ENCODE measurements around the gene MYLK2. TPM values are rescaled to one million over a fixed set of nuclear protein-coding genes. Genes with fewer than 3 reads are reported as not detected.
A peak's percentile ranks its signal among the peaks of the same experiment; 100 is the strongest.

Gene MYLK2
- total and polyA plus RNA-seq, 2 donors (not counting 1 experiment from before 2014, with no cell fraction given), result under 0.01 TPM; not detected in 1

DNA sequence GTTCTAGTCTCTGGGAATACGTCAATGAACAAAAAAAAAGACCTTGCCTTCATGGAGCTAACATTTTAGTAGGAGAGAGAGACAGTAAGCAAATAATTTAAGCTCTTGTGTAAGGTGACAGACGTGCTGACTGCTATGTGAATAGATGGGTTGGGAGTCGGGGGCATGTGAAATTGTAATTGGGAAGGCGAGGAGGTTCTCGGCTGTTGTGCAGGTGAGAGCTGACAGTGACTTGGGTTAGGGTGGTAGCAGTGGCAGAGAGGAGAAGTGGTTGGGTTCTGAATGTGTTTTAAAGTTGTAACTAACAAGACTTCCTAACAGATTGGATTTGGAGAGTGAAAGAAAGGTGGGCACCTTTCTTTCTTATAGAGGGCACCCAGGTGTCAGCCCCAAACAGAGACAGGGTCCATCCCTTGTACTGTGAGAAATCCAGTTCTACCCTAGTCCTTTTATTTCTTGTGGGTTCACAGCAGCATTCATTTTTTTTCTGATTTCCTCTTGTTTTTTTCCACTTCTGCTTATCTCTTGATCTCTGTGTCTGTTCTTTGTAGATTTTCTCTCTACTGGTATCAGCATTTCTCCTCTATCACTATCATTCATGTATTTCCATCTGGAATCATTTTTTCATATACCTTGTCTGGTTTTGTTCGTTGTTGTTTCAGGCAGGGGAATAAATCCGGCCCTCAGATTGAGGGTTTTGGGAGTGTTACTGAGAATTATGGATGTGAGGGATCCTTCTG, 15.4 kb upstream of the MYLK2 start:
- Histone ChIP-seq H3K4me3 (replicated peaks in 1 of 4; ENCODE audit: control extremely low read depth in 1 of 4, insufficient read depth in 1 of 4, low read depth in 3 of 4, low read length in 4 of 4) (no peak overlapping the region), H3K79me2 (ENCODE audit: control insufficient read depth, insufficient read depth, low read length) (no peaks in the 10 kb centered on the region), H3K27ac (ENCODE audit: insufficient read depth, low read length) (no peak overlapping the region), H2AFZ (ENCODE audit: low read length) (no peak overlapping the region), H3K4me1 (ENCODE audit: control insufficient read depth, extremely low read depth, insufficient read depth, low read length) (no peaks in the 10 kb centered on the region), H3K36me3 (ENCODE audit: control insufficient read depth, insufficient read depth, low read length) (peaks cover 6% of the 10 kb centered on the region), H4K20me1 (ENCODE audit: control insufficient read depth, extremely low read depth, insufficient read depth, low read length) (no peaks in the 10 kb centered on the region), H3K27me3 (ENCODE audit: control insufficient read depth, insufficient read depth, low read length) (no peaks in the 10 kb centered on the region), H3K9ac (ENCODE audit: insufficient read depth, low read length) (no peak overlapping the region), H3K9me3 (ENCODE audit: control insufficient read depth, insufficient read depth, low read depth, low read length) (no peaks in the 10 kb centered on the region), H3K4me2 (ENCODE audit: extremely low read depth, insufficient read depth, low read length) (no peak overlapping the region)
- TF ChIP-seq EZH2 (IDR thresholded peaks at IDR 0.05; ENCODE audit: low read length, missing control alignments), result no peak
- TF ChIP-seq, protein P1, sequence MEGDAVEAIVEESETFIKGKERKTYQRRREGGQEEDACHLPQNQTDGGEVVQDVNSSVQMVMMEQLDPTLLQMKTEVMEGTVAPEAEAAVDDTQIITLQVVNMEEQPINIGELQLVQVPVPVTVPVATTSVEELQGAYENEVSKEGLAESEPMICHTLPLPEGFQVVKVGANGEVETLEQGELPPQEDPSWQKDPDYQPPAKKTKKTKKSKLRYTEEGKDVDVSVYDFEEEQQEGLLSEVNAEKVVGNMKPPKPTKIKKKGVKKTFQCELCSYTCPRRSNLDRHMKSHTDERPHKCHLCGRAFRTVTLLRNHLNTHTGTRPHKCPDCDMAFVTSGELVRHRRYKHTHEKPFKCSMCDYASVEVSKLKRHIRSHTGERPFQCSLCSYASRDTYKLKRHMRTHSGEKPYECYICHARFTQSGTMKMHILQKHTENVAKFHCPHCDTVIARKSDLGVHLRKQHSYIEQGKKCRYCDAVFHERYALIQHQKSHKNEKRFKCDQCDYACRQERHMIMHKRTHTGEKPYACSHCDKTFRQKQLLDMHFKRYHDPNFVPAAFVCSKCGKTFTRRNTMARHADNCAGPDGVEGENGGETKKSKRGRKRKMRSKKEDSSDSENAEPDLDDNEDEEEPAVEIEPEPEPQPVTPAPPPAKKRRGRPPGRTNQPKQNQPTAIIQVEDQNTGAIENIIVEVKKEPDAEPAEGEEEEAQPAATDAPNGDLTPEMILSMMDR (conservative IDR thresholded peaks at IDR 0.05 in 1 of 2, IDR thresholded peaks at IDR 0.05 in 1 of 2; ENCODE audit: low read depth in 1 of 2, low read length in 2 of 2), result no peak
- DNase-seq (ENCODE audit: low read depth in 2 of 2), result no peak

DNA sequence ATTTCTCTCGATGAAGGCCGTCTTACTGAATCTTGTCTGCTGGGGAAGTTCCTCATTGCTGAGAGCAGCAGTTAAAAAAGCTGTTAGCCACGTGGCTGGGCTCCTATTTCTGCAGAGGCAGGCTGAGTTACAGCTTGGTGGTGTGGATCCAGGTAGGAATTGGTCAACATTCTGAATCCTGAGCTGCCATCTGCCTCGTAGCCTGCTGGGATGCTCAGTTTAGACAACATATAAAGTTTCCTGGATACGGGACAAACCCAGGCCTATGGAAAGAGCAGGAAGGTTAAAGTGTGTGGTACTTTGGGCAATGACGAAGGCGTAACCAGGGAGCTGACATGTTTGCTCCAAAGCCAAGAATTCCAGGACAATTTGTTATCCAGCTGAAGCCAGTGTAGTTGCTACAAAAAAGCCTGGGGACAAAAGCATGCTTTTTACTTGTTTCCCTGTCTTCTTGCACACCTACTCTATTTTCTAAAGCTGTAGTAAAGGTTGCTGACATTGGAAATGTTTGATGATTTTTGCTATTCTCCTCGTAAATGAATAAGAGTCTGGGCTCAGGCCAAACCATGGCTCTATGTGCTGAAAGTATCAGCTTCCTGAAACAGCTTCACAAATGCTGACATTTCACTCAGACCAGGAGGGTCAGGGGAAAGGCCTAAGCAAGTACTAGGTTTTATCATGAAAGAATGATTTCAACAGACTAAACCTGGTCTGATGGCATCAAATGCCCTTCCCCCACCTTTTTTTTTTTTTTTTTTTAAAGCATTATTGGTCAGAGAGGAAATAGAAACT, 12.4 kb upstream of the MYLK2 start:
- DNase-seq (ENCODE audit: low read depth in 2 of 2), result peak; percentile 37 to 50
- Histone ChIP-seq H3K4me3 (replicated peaks in 1 of 4; ENCODE audit: control extremely low read depth in 1 of 4, insufficient read depth in 1 of 4, low read depth in 3 of 4, low read length in 4 of 4) (no peak overlapping the region), H3K27ac (ENCODE audit: insufficient read depth, low read length) (peak overlapping the region; percentile 20)

DNA sequence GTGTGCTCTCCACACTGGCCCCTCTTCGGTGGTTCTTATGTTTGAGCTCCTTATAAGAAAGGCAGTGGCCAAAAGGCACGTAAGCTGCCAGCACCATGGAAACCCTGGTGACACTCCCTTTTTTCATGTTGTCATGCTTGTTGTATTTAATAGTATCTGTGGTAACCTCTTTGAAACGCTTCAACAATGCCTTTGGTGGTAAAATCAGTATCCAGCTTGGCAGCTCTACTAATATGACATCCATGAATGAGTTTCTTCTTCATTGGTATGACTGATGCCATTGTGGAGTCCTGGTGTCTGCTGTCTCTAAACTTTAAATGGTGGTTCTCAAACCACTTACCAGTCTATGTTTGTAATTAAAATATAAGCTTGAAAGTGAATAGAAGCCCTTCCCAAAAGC, 10.7 kb upstream of the MYLK2 start:
- no peak overlapping the region for H3K4me3 ChIP-seq (replicated peaks in 1 of 4; ENCODE audit: control extremely low read depth in 1 of 4, insufficient read depth in 1 of 4, low read depth in 3 of 4, low read length in 4 of 4)
- no peak for TF ChIP-seq EZH2 (IDR thresholded peaks at IDR 0.05; ENCODE audit: low read length, missing control alignments)
- TF ChIP-seq, protein P1 (conservative IDR thresholded peaks at IDR 0.05 in 1 of 2, IDR thresholded peaks at IDR 0.05 in 1 of 2; ENCODE audit: low read depth in 1 of 2, low read length in 2 of 2), result no peak
- H2AFZ ChIP-seq (ENCODE audit: low read length), result no peak overlapping the region
- H3K9ac ChIP-seq (ENCODE audit: insufficient read depth, low read length), result no peak overlapping the region
- peaks cover 22% of the 10 kb centered on the region for H3K4me1 ChIP-seq (ENCODE audit: control insufficient read depth, extremely low read depth, insufficient read depth, low read length)
- no peaks in the 10 kb centered on the region for H3K9me3 ChIP-seq (ENCODE audit: control insufficient read depth, insufficient read depth, low read depth, low read length)
- peaks cover 7% of the 10 kb centered on the region for H3K36me3 ChIP-seq (ENCODE audit: control insufficient read depth, insufficient read depth, low read length)
- H3K79me2 ChIP-seq (ENCODE audit: control insufficient read depth, insufficient read depth, low read length), result no peaks in the 10 kb centered on the region
- no peak overlapping the region for H3K4me2 ChIP-seq (ENCODE audit: extremely low read depth, insufficient read depth, low read length)
- no peak for DNase-seq (ENCODE audit: low read depth in 2 of 2)
- H3K27me3 ChIP-seq (ENCODE audit: control insufficient read depth, insufficient read depth, low read length), result no peaks in the 10 kb centered on the region
- no peak overlapping the region for H3K27ac ChIP-seq (ENCODE audit: insufficient read depth, low read length)
- H4K20me1 ChIP-seq (ENCODE audit: control insufficient read depth, extremely low read depth, insufficient read depth, low read length), result no peaks in the 10 kb centered on the region

More for the DNA sequence above, 12.4 kb upstream of the MYLK2 start:
- TF ChIP-seq, protein P1 (conservative IDR thresholded peaks at IDR 0.05 in 1 of 2, IDR thresholded peaks at IDR 0.05 in 1 of 2; ENCODE audit: low read depth in 1 of 2, low read length in 2 of 2), result no peak
- TF ChIP-seq EZH2 (IDR thresholded peaks at IDR 0.05; ENCODE audit: low read length, missing control alignments), result no peak
- no peaks in the 10 kb centered on the region for H3K27me3 ChIP-seq (ENCODE audit: control insufficient read depth, insufficient read depth, low read length)
- H2AFZ ChIP-seq (ENCODE audit: low read length), result no peak overlapping the region
- H3K9me3 ChIP-seq (ENCODE audit: control insufficient read depth, insufficient read depth, low read depth, low read length), result no peaks in the 10 kb centered on the region
- H3K79me2 ChIP-seq (ENCODE audit: control insufficient read depth, insufficient read depth, low read length), result no peaks in the 10 kb centered on the region
- H3K9ac ChIP-seq (ENCODE audit: insufficient read depth, low read length), result no peak overlapping the region
- peaks cover 7% of the 10 kb centered on the region for H3K36me3 ChIP-seq (ENCODE audit: control insufficient read depth, insufficient read depth, low read length)
- H4K20me1 ChIP-seq (ENCODE audit: control insufficient read depth, extremely low read depth, insufficient read depth, low read length), result no peaks in the 10 kb centered on the region
- no peak overlapping the region for H3K4me2 ChIP-seq (ENCODE audit: extremely low read depth, insufficient read depth, low read length)
- H3K4me1 ChIP-seq (ENCODE audit: control insufficient read depth, extremely low read depth, insufficient read depth, low read length), result peaks cover 17% of the 10 kb centered on the region
